H7 (cell line): Measurements from ENCODE around the gene UGT1A5. TPM values are rescaled to one million over a fixed set of nuclear protein-coding genes. Genes with fewer than 3 reads are reported as not detected.

Experiments
- DNase-seq: peaks from one replicate; pipeline ENCODE4 v3.0.0; 2012
- H3K27me3 ChIP-seq: 2 replicates; pipeline ENCODE4 v1.6.0; 2011; ENCODE audit warnings: mild to moderate bottlenecking, low read length; ENCODE audit not compliant: control insufficient read depth, insufficient read depth
- H3K36me3 ChIP-seq: replicated peaks from 2 replicates; pipeline ENCODE4 v1.5.1; 2011; ENCODE audit warnings: low read length; ENCODE audit not compliant: control insufficient read depth, insufficient read depth
- H3K4me3 ChIP-seq: 2 replicates; pipeline ENCODE4 v1.5.1; 2011; ENCODE audit warnings: low read depth, mild to moderate bottlenecking, control low read depth, low read length, moderate library complexity; ENCODE audit not compliant: insufficient read depth
- total RNA-seq: library from RNA; depleted of rRNA; stranded (reverse); fragments of >200 nt; shearing (Covaris generic); gene quantifications from 2 replicates; pipeline ENCODE4 v1.2.3, GENCODE V29; 2014

Gene UGT1A5
- total RNA-seq, 1 experiment from 2014 or later, result not detected

GRCh38 chr2:233813236-233814055 is 100.7 kb downstream of the UGT1A5 start:
- Histone ChIP-seq H3K27me3 (no peaks in the 10 kb centered on the region), H3K4me3 (no peak overlapping the region), H3K36me3 (no peaks in the 10 kb centered on the region)
- DNase-seq, result no peak

DNA sequence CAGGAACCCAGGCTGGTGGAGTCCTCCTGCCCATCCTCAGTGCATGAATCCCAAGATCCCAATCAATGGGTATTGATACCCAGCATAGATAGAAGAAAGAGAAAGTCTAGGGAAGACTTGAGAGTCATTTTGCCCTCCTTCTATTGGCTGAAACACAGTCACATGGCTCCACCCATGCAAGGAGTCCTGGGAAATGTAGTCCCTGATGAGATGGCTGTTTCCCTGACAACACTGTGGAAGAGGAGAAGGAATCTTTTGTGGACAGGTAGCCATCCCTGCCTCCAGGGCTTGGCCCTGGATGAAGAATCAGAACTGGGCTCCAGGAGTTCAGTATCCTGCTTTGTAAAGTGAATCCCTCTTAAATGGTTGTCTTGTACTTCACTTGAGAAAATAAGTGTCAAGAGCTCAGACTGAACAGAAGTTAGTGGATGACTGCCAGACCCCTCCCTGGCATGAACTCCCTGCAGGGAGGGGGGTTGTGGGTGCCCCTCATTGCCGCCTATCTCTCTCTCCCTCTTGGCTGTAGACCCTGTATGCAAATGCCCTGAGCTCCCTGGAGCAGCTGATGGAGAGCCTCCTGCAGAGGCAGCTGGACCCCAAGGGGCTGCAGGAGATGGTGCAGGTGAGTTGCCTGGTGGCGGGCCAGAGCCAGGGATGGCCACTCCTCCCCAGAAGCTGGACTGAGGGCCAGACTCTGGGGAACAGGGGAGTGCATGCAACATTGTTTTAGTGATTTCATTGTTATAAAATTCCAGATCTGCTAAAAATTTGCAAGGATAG is 101.5 kb downstream of the UGT1A5 start:
- H3K27me3 ChIP-seq, result no peaks in the 10 kb centered on the region
- H3K4me3 ChIP-seq, result no peak overlapping the region
- peak; percentile 82 for DNase-seq
- H3K36me3 ChIP-seq, result no peaks in the 10 kb centered on the region

DNA sequence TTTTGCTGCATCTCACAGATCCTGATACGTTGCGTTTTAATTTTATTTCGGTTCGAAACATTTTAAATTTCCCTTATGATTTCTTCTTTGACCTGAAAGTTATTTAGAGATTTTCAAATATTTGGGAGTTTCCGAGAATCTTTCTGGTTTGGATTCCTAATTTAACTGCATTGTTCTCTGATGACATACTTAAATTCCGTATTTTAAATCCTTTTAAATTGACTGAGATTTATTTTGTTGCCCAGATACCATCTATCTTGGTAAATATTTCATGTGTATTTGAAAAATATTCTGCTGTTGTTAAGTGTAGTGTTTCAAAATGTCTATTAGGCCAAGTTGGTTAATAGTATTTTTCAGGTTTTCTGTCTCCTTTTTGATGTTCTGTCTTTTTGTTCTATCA is 103.2 kb downstream of the UGT1A5 start:
- DNase-seq, result no peak
- H3K36me3 ChIP-seq, result no peaks in the 10 kb centered on the region
- H3K27me3 ChIP-seq, result no peaks in the 10 kb centered on the region
- H3K4me3 ChIP-seq, result no peak overlapping the region

- H3K27me3 ChIP-seq, result no peaks in the 10 kb centered on the region
- no peaks in the 10 kb centered on the region for H3K36me3 ChIP-seq
- no peak overlapping the region for H3K4me3 ChIP-seq
- DNase-seq, result no peak
Measured at GRCh38 chr2:233816334-233816733, 103.6 kb downstream of the UGT1A5 start.

DNA sequence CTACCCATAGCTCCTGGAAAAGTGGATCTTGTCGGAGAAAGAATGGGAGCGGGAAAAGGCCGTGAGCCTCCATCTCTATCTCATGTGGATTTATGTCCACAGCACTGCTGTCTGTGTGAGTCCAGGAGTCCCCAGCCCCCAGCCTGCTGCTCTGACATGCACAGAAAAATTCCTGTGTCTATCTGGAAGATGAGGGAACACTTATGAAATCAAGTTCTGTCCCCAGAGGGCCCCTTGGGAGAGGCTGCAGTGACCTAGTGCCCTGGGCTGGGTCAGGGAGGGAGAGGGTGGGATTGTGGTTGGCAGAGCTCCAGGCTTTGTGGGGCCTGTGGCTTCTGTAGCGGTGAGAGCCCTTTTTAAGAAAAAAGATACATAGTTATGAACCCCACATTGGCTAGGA is 104.1 kb downstream of the UGT1A5 start:
- Histone ChIP-seq H3K36me3 (no peaks in the 10 kb centered on the region), H3K27me3 (no peaks in the 10 kb centered on the region), H3K4me3 (no peak overlapping the region)
- no peak for DNase-seq

GRCh38 chr2:233817361-233817911 is 104.7 kb downstream of the UGT1A5 start:
- no peak overlapping the region for H3K4me3 ChIP-seq
- H3K27me3 ChIP-seq, result no peaks in the 10 kb centered on the region
- H3K36me3 ChIP-seq, result no peaks in the 10 kb centered on the region
- no peak for DNase-seq

GRCh38 chr2:233817995-233818638 is 105.4 kb downstream of the UGT1A5 start:
- no peak overlapping the region for H3K4me3 ChIP-seq
- peak; percentile 41 for DNase-seq
- H3K36me3 ChIP-seq, result no peaks in the 10 kb centered on the region
- no peaks in the 10 kb centered on the region for H3K27me3 ChIP-seq

DNA sequence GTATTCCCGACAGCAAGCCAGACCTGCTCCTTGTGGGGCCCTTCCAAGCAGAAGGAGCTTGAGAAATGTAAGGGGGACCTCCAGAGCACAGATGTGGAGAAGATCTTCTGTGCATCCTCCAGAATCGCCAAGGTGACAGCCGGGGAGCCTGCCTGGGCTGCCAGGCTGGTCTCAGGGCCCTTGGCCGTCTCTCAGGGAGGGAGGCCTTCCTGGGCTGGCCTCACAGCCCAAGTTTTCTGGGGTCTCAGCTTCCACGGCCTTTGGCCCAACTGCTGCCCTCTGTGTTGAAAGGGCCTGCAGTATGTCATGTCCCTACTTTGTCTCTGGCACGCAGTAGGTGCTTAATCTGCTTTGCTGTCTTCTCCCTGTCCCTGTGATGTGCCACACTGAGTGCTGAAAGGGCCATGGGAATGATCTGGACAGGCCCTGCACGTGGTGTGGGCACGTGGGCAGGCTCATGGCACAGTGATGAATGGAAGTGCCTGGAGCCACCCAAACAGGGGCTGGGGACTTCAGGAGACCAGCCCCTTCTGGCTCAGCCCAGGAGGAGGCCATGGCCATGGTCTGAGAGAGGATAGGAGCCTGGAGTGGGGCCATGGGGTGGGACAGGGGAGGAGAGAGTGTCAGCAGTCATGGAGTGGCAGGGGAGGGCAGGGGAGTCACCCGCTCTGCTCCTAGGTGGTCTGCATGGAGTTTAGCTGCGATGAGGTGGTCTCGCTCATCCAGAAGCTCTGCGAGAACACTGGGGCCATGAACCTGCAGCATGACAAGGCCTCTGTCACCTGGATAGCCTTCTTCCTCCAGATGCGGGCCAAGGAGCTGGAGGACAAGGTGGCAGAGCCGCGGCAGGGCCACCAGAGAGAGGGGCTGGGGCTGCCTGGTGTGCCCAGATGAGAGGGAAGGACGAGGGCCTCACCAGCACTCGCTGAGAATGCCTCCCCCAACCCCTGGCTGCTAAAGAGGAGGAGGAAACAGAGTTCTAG is 106.2 kb downstream of the UGT1A5 start:
- no peaks in the 10 kb centered on the region for H3K27me3 ChIP-seq
- H3K4me3 ChIP-seq, result no peak overlapping the region
- no peaks in the 10 kb centered on the region for H3K36me3 ChIP-seq
- no peak for DNase-seq

- no peaks in the 10 kb centered on the region for H3K27me3 ChIP-seq
- no peaks in the 10 kb centered on the region for H3K36me3 ChIP-seq
- DNase-seq, result no peak
- no peak overlapping the region for H3K4me3 ChIP-seq
Measured at GRCh38 chr2:233819884-233820773, 107.4 kb downstream of the UGT1A5 start.

- DNase-seq, result no peak
- H3K4me3 ChIP-seq, result no peak overlapping the region
- H3K36me3 ChIP-seq, result no peaks in the 10 kb centered on the region
- H3K27me3 ChIP-seq, result no peaks in the 10 kb centered on the region
Measured at GRCh38 chr2:233820774-233821105, 108.0 kb downstream of the UGT1A5 start.

DNA sequence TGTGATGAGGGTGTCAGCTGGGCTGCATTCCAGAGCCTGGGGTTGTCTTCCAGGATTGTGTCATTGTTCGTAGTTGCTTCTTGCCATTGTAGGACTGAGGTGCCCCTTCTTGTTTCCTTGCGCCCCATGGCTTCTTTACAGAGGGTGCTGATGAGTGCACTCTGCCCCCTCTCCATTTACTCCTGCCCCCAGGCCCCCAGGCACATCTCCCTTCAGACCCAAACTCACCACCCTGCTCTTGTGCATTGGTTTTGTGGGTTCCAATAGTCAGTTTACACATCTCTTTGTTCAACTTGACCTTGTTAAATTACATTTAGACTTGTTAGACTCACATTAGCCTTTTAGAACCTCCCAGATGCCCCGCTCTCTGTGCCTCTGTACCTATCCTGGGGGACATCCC is 108.5 kb downstream of the UGT1A5 start:
- no peaks in the 10 kb centered on the region for H3K36me3 ChIP-seq
- DNase-seq, result peak; percentile 38
- no peaks in the 10 kb centered on the region for H3K27me3 ChIP-seq
- no peak overlapping the region for H3K4me3 ChIP-seq

- Histone ChIP-seq H3K36me3 (no peaks in the 10 kb centered on the region), H3K27me3 (no peaks in the 10 kb centered on the region)
- DNase-seq, result no peak
Measured at GRCh38 chr2:233821709-233822100, 109.0 kb downstream of the UGT1A5 start.

DNA sequence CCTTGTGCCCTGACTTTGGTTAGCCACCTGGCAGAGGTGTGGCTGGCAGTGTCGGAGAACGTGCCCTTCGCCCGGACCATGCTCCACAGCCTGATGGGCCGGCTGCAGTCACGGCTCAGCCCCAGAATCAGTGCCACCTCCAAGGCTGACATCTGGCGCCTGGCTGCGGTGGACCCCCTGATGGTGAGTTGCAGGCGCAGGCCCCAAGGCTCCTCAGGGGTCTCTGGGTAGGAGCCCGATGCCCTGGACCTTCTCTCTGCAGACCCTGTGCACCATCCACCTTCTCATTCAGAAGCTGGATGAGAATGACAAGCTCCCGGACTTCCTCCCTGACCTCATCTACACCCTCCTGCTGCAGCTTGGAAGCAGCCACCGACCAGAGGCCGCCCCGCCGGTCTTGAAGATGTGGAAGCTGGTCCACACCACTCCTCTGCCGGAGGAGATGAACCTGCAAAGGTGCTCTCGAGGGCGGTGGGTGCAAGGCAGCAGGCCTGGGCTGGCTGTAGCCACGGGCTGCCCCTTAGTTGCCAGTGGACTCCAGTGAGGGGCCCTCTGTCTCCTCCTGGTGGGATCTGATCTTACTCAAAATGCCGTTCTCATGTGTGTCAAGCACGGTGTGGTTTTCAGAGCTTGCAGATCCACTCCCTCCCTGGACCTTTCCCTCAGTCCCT is 109.5 kb downstream of the UGT1A5 start:
- Histone ChIP-seq H3K36me3 (no peaks in the 10 kb centered on the region), H3K27me3 (no peaks in the 10 kb centered on the region), H3K4me3 (no peak overlapping the region)
- DNase-seq, result peak; percentile 56

More at GRCh38 chr2:233821709-233822100, 109.0 kb downstream of the UGT1A5 start:
- H3K4me3 ChIP-seq, result no peak overlapping the region
